SH-SY5Y (cell line): ENCODE results near the gene ANOS1.

ENCODE experiments used
- GATA2 ChIP-seq: IDR thresholded peaks from 2 replicates; pipeline ENCODE4 v1.6.1; 2011; ENCODE audit warnings: mild to moderate bottlenecking, low read depth, low read length
- GATA3 ChIP-seq: IDR thresholded peaks from 2 replicates; pipeline ENCODE4 v1.6.1; 2011; ENCODE audit warnings: low read depth, mild to moderate bottlenecking, low read length, moderate library complexity

ANOS1 gene

GRCh38 chrX:8586953-8587352, 145.0 kb downstream of the ANOS1 start:
- TF ChIP-seq GATA2 (no peak), GATA3 (no peak)

- no peak for TF ChIP-seq GATA2
- no peak for TF ChIP-seq GATA3
Measured at GRCh38 chrX:8579602-8580001, 152.3 kb downstream of the ANOS1 start.

- TF ChIP-seq GATA2 (no peak), GATA3 (no peak)
Measured at GRCh38 chrX:8576821-8577220, 155.1 kb downstream of the ANOS1 start.

- TF ChIP-seq GATA2 = no peak
- TF ChIP-seq GATA3 = no peak
Measured at GRCh38 chrX:8565729-8566128, 166.2 kb downstream of the ANOS1 start.

- TF ChIP-seq GATA2 (no peak), GATA3 (no peak)
Measured at GRCh38 chrX:8548446-8548845, 183.5 kb downstream of the ANOS1 start.

- TF ChIP-seq GATA3 (no peak), GATA2 (no peak)
Measured at GRCh38 chrX:8546715-8547114, 185.2 kb downstream of the ANOS1 start.

- TF ChIP-seq GATA2 = no peak
- no peak for TF ChIP-seq GATA3
Measured at GRCh38 chrX:8520791-8521190, 211.1 kb downstream of the ANOS1 start.

- no peak for TF ChIP-seq GATA2
- no peak for TF ChIP-seq GATA3
Measured at GRCh38 chrX:8520178-8520577, 211.8 kb downstream of the ANOS1 start.

- TF ChIP-seq GATA3 (no peak), GATA2 (no peak)
Measured at GRCh38 chrX:8504451-8504850, 227.5 kb downstream of the ANOS1 start.

- no peak for TF ChIP-seq GATA2
- TF ChIP-seq GATA3 = no peak
Measured at GRCh38 chrX:8500203-8500602, 231.7 kb downstream of the ANOS1 start.

GRCh38 chrX:8484360-8484949, 247.5 kb downstream of the ANOS1 start:
- TF ChIP-seq GATA3 (no peak), GATA2 (no peak)
